HEK293T (cell line): Measurements from ENCODE around the gene RAD23A.

Source experiments
- CTCF ChIA-PET: fragments of 350-600 bp; formaldehyde crosslinking; extraction: SDS; loops from one replicate; lab custom pipeline; 2021; ENCODE audit warnings: antibody characterized with exemption, inconsistent platforms; lab: Yijun Ruan, JAX
- POLR2A ChIA-PET: fragments of 350-600 bp; formaldehyde crosslinking; extraction: SDS; loops from one replicate; lab custom pipeline; 2020; ENCODE audit warnings: antibody characterized with exemption, inconsistent platforms; lab: Yijun Ruan, JAX
- DNase-seq: peaks from one replicate; pipeline ENCODE4 v3.0.0; 2012; ENCODE audit warnings: mixed read lengths; ENCODE audit errors: extremely low spot score
- ARNT ChIP-seq: fragments of 450-650 bp; IDR thresholded peaks from 2 replicates; pipeline ENCODE4 v1.6.1; 2017; ENCODE audit warnings: mild to moderate bottlenecking
- BHLHE40 ChIP-seq: fragments of 450-650 bp; IDR thresholded peaks from 2 replicates; pipeline ENCODE4 v1.6.1; 2016; ENCODE audit warnings: mild to moderate bottlenecking, moderate library complexity, borderline replicate concordance
- CTBP1 ChIP-seq: fragments of 450-650 bp; IDR thresholded peaks from 2 replicates; pipeline ENCODE4 v1.6.1; 2016; ENCODE audit warnings: borderline replicate concordance
- ELF4 ChIP-seq: fragments of 450-650 bp; IDR thresholded peaks from 2 replicates; pipeline ENCODE4 v1.6.1; 2017; ENCODE audit warnings: antibody characterized with exemption
- FOXA1 ChIP-seq: fragments of 450-650 bp; IDR thresholded peaks from 2 replicates; pipeline ENCODE4 v1.6.1; 2016; ENCODE audit warnings: mild to moderate bottlenecking
- FOXK2 ChIP-seq: fragments of 450-650 bp; IDR thresholded peaks from 2 replicates; pipeline ENCODE4 v1.6.1; 2016; ENCODE audit warnings: mild to moderate bottlenecking
- FOXM1 ChIP-seq: fragments of 450-650 bp; IDR thresholded peaks from 2 replicates; pipeline ENCODE4 v1.6.1; 2017; ENCODE audit warnings: mild to moderate bottlenecking, borderline replicate concordance
- HDGF ChIP-seq: fragments of 450-650 bp; IDR thresholded peaks from 2 replicates; pipeline ENCODE4 v1.6.1; 2017; ENCODE audit warnings: antibody characterized with exemption, borderline replicate concordance
- L3MBTL2 ChIP-seq: fragments of 450-650 bp; conservative IDR thresholded peaks from 2 replicates; pipeline ENCODE4 v1.6.1; 2016; ENCODE audit warnings: mild to moderate bottlenecking
- LEF1 ChIP-seq: fragments of 450-650 bp; IDR thresholded peaks from 2 replicates; pipeline ENCODE4 v1.6.1; 2017; ENCODE audit warnings: mild to moderate bottlenecking, borderline replicate concordance
- NFRKB ChIP-seq: fragments of 450-650 bp; IDR thresholded peaks from 2 replicates; pipeline ENCODE4 v1.6.1; 2016; ENCODE audit warnings: mild to moderate bottlenecking, moderate library complexity
- PKNOX1 ChIP-seq: fragments of 450-650 bp; IDR thresholded peaks from 2 replicates; pipeline ENCODE4 v1.6.1; 2016
- SP1 ChIP-seq: fragments of 450-650 bp; IDR thresholded peaks from 2 replicates; pipeline ENCODE4 v1.6.1; 2017
- SUZ12 ChIP-seq: fragments of 450-650 bp; IDR thresholded peaks from 2 replicates; pipeline ENCODE4 v1.6.1; 2016; ENCODE audit warnings: mild to moderate bottlenecking
- TARDBP ChIP-seq: fragments of 450-650 bp; IDR thresholded peaks from 2 replicates; pipeline ENCODE4 v1.6.1; 2016
- ZNF384 ChIP-seq: fragments of 450-650 bp; IDR thresholded peaks from 2 replicates; pipeline ENCODE4 v1.6.1; 2016

RAD23A gene

GRCh38 chr19:12924621-12925310 is 20.9 kb upstream of the RAD23A start:
- TF ChIP-seq LEF1 (no peak), FOXA1 (no peak), FOXK2 (no peak), L3MBTL2 (no peak), SP1 (no peak), ARNT (no peak), CTBP1 (no peak), ZNF384 (no peak)
- ChIA-PET POLR2A (interaction anchor here (2.5 kb wide), 1 partner anchor 9 kb away, joined by 7 read pairs; the partner anchor contains the start of gene FARSA), CTCF (no interaction called here)
- DNase-seq, result no peak

- no peak for DNase-seq
- TF ChIP-seq NFRKB (no peak), FOXM1 (no peak), SUZ12 (no peak), TARDBP (no peak), ZNF384 (no peak), BHLHE40 (no peak), CTBP1 (no peak), SP1 (no peak), L3MBTL2 (no peak), LEF1 (no peak), PKNOX1 (no peak), FOXA1 (no peak), HDGF (no peak), FOXK2 (no peak), ELF4 (no peak), ARNT (no peak)
- ChIA-PET POLR2A (interaction anchor here (0.8 to 2.6 kb wide), 3 partner anchors 10 to 22 kb away, joined by 3 to 12 read pairs (median 3); partner anchors contain the start of gene SYCE2), CTCF (interaction anchor here (0.5 kb wide), 1 partner anchor 35 kb away, joined by 3 read pairs; no protein-coding TSS in a partner anchor)
These were observed 15.5 kb upstream of the RAD23A start for GRCh38 chr19:12930002-12930645.

GRCh38 chr19:12932392-12933286 is 13.0 kb upstream of the RAD23A start:
- no peak for DNase-seq
- POLR2A ChIA-PET, result interaction anchor here (0.6 to 2.2 kb wide), 18 partner anchors 10 to 231 kb away, joined by 3 to 12 read pairs (median 4); partner anchors contain the start of genes DNASE2, GCDH, RAD23A and SYCE2
- CTCF ChIA-PET, result interaction anchor here (2.4 kb wide), 1 partner anchor 33 kb away, joined by 8 read pairs; no protein-coding TSS in a partner anchor
- TF ChIP-seq TARDBP, result no peak
- TF ChIP-seq SUZ12, result no peak
- no peak for TF ChIP-seq NFRKB

- POLR2A ChIA-PET, result interaction anchor here (0.6 to 2.2 kb wide), 15 partner anchors 10 to 230 kb away, joined by 3 to 12 read pairs (median 4); partner anchors contain the start of genes DNASE2, RAD23A and SYCE2
- TF ChIP-seq FOXM1 (no peak), ELF4 (peak; percentile 70), NFRKB (no peak), SP1 (no peak), TARDBP (no peak)
- CTCF ChIA-PET, result interaction anchor here (2.4 kb wide), 1 partner anchor 32 kb away, joined by 8 read pairs; no protein-coding TSS in a partner anchor
- peak; percentile 85 for DNase-seq
These were observed 12.2 kb upstream of the RAD23A start, which contains the start of gene FARSA for GRCh38 chr19:12933287-12934072. TSS of gene FARSA (minus strand) at chr19:12933711. CDS start at chr19:12933696, 15 bp downstream.

GRCh38 chr19:12935071-12935470 is 10.6 kb upstream of the RAD23A start:
- POLR2A ChIA-PET, result interaction anchor here (2.2 kb wide), 1 partner anchor 11 kb away, joined by 9 read pairs; the partner anchor contains the start of gene RAD23A
- DNase-seq, result no peak
- TF ChIP-seq CTBP1, result no peak
- TF ChIP-seq SP1, result no peak
- no peak for TF ChIP-seq FOXA1
- no peak for TF ChIP-seq LEF1
- no peak for TF ChIP-seq ELF4
- TF ChIP-seq BHLHE40, result no peak
- TF ChIP-seq L3MBTL2, result no peak
- CTCF ChIA-PET, result no interaction called here

- no peak for DNase-seq
- TF ChIP-seq FOXK2 (no peak), BHLHE40 (no peak), SUZ12 (no peak), LEF1 (no peak), TARDBP (no peak), ELF4 (no peak), HDGF (no peak), FOXM1 (no peak), ARNT (no peak), PKNOX1 (no peak), SP1 (no peak), L3MBTL2 (no peak), ZNF384 (no peak), CTBP1 (no peak), NFRKB (no peak), FOXA1 (no peak)
- CTCF ChIA-PET, result interaction anchor here (1.7 kb wide), 1 partner anchor 29 kb away, joined by 4 read pairs; no protein-coding TSS in a partner anchor
- POLR2A ChIA-PET, result interaction anchor here (1.1 to 1.8 kb wide), 5 partner anchors 8 to 23 kb away, joined by 3 to 11 read pairs (median 5); no protein-coding TSS in a partner anchor
These were observed 9.1 kb upstream of the RAD23A start for GRCh38 chr19:12936582-12936981.
